K562 (cell line): ENCODE results near the gene MBNL2. TPM values are rescaled to one million over a fixed set of nuclear protein-coding genes. Genes with fewer than 3 reads are reported as not detected.
A peak's percentile ranks its signal among the peaks of the same experiment; 100 is the strongest.

Source experiments
- BRD4 ChIP-seq: fragments of 200-600 bp; sonication (generic); IDR thresholded peaks from 2 replicates; pipeline ENCODE4 v1.6.1; 2017; ENCODE audit warnings: inconsistent platforms
- COPS2 ChIP-seq: fragments of 450-650 bp; conservative IDR thresholded peaks from 2 replicates; pipeline ENCODE4 v1.6.1; 2016; ENCODE audit warnings: mild to moderate bottlenecking, moderate library complexity
- ELF1 ChIP-seq: fragments of 200-800 bp; sonication (Bioruptor generic); IDR thresholded peaks from 2 replicates; pipeline ENCODE4 v1.6.1; 2016; ENCODE audit warnings: missing genetic modification characterization, missing compliant biosample characterization
- GATAD2A ChIP-seq: fragments of 450-650 bp; IDR thresholded peaks from 2 replicates; pipeline ENCODE4 v1.6.1; 2017
- MAX ChIP-seq: sonication (generic); formaldehyde crosslinking; IDR thresholded peaks from 2 replicates; pipeline ENCODE4 v1.9.0; 2022; ENCODE audit warnings: mild to moderate bottlenecking, missing genetic modification reagents
- MTA1 ChIP-seq: fragments of 450-650 bp; IDR thresholded peaks from 2 replicates; pipeline ENCODE4 v1.6.1; 2017; ENCODE audit warnings: borderline replicate concordance
- MTA2 ChIP-seq: fragments of 450-650 bp; IDR thresholded peaks from 2 replicates; pipeline ENCODE4 v1.6.1; 2016; ENCODE audit warnings: low read depth
- NEUROD1 ChIP-seq: fragments of 150-350 bp; IDR thresholded peaks from 2 replicates; pipeline ENCODE4 v1.6.1; 2014; ENCODE audit warnings: borderline replicate concordance, low read length, low read depth; ENCODE audit not compliant: partially characterized antibody
- NFATC3 ChIP-seq: fragments of 450-650 bp; IDR thresholded peaks from 2 replicates; pipeline ENCODE4 v1.6.1; 2017; ENCODE audit warnings: mild to moderate bottlenecking
- PHF8 ChIP-seq: fragments of 200-600 bp; sonication (generic); IDR thresholded peaks from 2 replicates; pipeline ENCODE4 v1.6.1; 2012; ENCODE audit warnings: mixed run types, mild to moderate bottlenecking, inconsistent platforms, low read length, moderate library complexity, borderline replicate concordance
- POLR2AphosphoS5 ChIP-seq: IDR thresholded peaks from 2 replicates; pipeline ENCODE4 v1.6.1; 2011; ENCODE audit warnings: mild to moderate bottlenecking, low read depth, low read length, moderate library complexity; ENCODE audit not compliant: control insufficient read depth, insufficient read depth
- POLR2B ChIP-seq: fragments of 450-650 bp; IDR thresholded peaks from 2 replicates; pipeline ENCODE4 v1.6.1; 2018; ENCODE audit warnings: low read depth; ENCODE audit not compliant: partially characterized antibody
- ZBTB7A ChIP-seq: IDR thresholded peaks from 2 replicates; pipeline ENCODE4 v1.6.1; 2011; ENCODE audit warnings: low read depth, mild to moderate bottlenecking, low read length, moderate library complexity, borderline replicate concordance; ENCODE audit not compliant: control insufficient read depth
- ZEB2 ChIP-seq: fragments of 450-650 bp; IDR thresholded peaks from 2 replicates; pipeline ENCODE4 v1.6.1; 2016
- ZFX ChIP-seq: sonication (generic); formaldehyde crosslinking; IDR thresholded peaks from 2 replicates; pipeline ENCODE4 v1.8.0; 2022; ENCODE audit warnings: mild to moderate bottlenecking, missing genetic modification reagents, moderate library complexity
- ZNF3 ChIP-seq: fragments of 250-450 bp; sonication (Bioruptor Pico); IDR thresholded peaks from 2 replicates; pipeline ENCODE4 v1.5.0; 2021; ENCODE audit warnings: mild to moderate bottlenecking, moderate library complexity
- ZNF444 ChIP-seq: fragments of 250-450 bp; sonication (Bioruptor Pico); IDR thresholded peaks from 2 replicates; pipeline ENCODE4 v1.4.0; 2020; ENCODE audit warnings: mild to moderate bottlenecking, moderate library complexity
- ZNF511 ChIP-seq: sonication (generic); formaldehyde crosslinking; IDR thresholded peaks from 2 replicates; pipeline ENCODE4 v1.8.0; 2022; ENCODE audit warnings: mild to moderate bottlenecking, missing genetic modification reagents
- ZNF592 ChIP-seq: fragments of 450-650 bp; IDR thresholded peaks from 2 replicates; pipeline ENCODE4 v1.6.1; 2017; ENCODE audit warnings: antibody characterized with exemption, mild to moderate bottlenecking
- polyA plus RNA-seq, 8 experiments: library from polyadenylated mRNA; depleted of rRNA in 4 of 8; stranded (reverse) in 5 of 8; unstranded in 3 of 8; fragments of >200 nt; fragmentation: Nextera tagmentation in 2 of 8; fragmentation: Illumina TruSeq in 1 of 8; extraction: Ambion mirVana in 2 of 8; extraction: Trizol in 1 of 8; gene quantifications; 2 replicates each; pipeline versions ENCODE4 v1.2.1 to v1.2.3, GENCODE V29; 2011 to 2014; ENCODE audit warnings: inconsistent platforms in 1 of 8, missing spikeins in 1 of 8
- total RNA-seq, 7 experiments: library from RNA; depleted of rRNA in 6 of 7; stranded (reverse); fragments of >200 nt in 6 of 7; fragmentation: Illumina TruSeq in 2 of 7; extraction: Trizol in 2 of 7; gene quantifications; 2 replicates each; pipeline versions ENCODE4 v1.2.1 to v1.2.3, GENCODE V29; 2011 to 2021; ENCODE audit warnings: low replicate concordance in 1 of 7

The MBNL2 gene
- total and polyA plus RNA-seq, 9 of the 15 experiments (the other 6 are each of a cell fraction or from before 2014, with no cell fraction given) = 7.0 to 24.8 (median 13.8) TPM

GRCh38 chr13:97259798-97260714 is 37.9 kb downstream of the MBNL2 start (continued):
- TF ChIP-seq MTA1 (peak; percentile 77; the same call in 1 of the 2 replicates), PHF8 (no peak; the same call in 1 of the 2 replicates), NEUROD1 (peak; percentile 57), BRD4 (peak; percentile 62), ZFX (CRISPR knock-in tag) (0 out of 2 replicates have a peak, but pooled peaks have one; percentile 20), ZBTB7A (no peak), POLR2B (no peak), COPS2 (no peak), ELF1 (tag) (peak; percentile 44; the same call in 1 of the 2 replicates), POLR2AphosphoS5 (peak; percentile 61; the same call in 1 of the 2 replicates), GATAD2A (no peak; the same call in 1 of the 2 replicates), MAX (CRISPR knock-in tag) (no peak), MTA2 (peak; percentile 92), ZNF592 (peak; percentile 91), ZNF511 (no peak), ZEB2 (peak; percentile 91), NFATC3 (peak; percentile 91), ZNF3 (CRISPR knock-in tag) (no peak), ZNF444 (CRISPR knock-in tag) (no peak)
